GM12878 (cell line): Measurements from ENCODE around the gene PHAF1.

Source experiments
- CHD2 ChIP-seq: IDR thresholded peaks from 2 replicates; pipeline ENCODE4 v1.6.1; 2011; ENCODE audit warnings: low read depth, low read length, improper control_type of control experiment, borderline replicate concordance
- CTCF ChIP-seq, 3 experiments: IDR thresholded peaks in 2 of 3; conservative IDR thresholded peaks in 1 of 3; 2 replicates each; pipeline ENCODE4 v1.5.1; 2011; ENCODE audit warnings: low read depth in 3 of 3, low read length in 3 of 3, mild to moderate bottlenecking in 3 of 3, control low read depth in 2 of 3, moderate library complexity in 2 of 3, inconsistent platforms in 1 of 3, mixed read lengths in 1 of 3; ENCODE audit not compliant: control insufficient read depth in 2 of 3, insufficient read depth in 1 of 3; ENCODE audit errors: extremely low read depth in 1 of 3
- ELK1 ChIP-seq: IDR thresholded peaks from 2 replicates; pipeline ENCODE4 v1.6.1; 2012; ENCODE audit warnings: low read depth, low read length, improper control_type of control experiment
- FOS ChIP-seq: IDR thresholded peaks from 3 replicates; pipeline ENCODE4 v1.6.1; 2011; ENCODE audit warnings: borderline replicate concordance; ENCODE audit not compliant: insufficient read length; ENCODE audit errors: extremely low read depth
- HCFC1 ChIP-seq: fragments of 150-350 bp; IDR thresholded peaks from 2 replicates; pipeline ENCODE4 v1.6.1; 2014; ENCODE audit warnings: low read length
- POLR2A ChIP-seq: IDR thresholded peaks from 2 replicates; pipeline ENCODE4 v1.6.1; 2011; ENCODE audit warnings: low read depth, mild to moderate bottlenecking, low read length

GRCh38 chr16:67166598-67167168 lies 56.9 kb downstream of the PHAF1 start:
- no peak for TF ChIP-seq HCFC1
- TF ChIP-seq FOS = no peak
- TF ChIP-seq CHD2 = 0 out of 2 replicates have a peak, but pooled peaks have one; percentile 34
- TF ChIP-seq POLR2A = no peak
- no peak for TF ChIP-seq ELK1
- 0 out of 6 replicates have a peak, but pooled peaks of 1 of the 3 experiments have one; percentile 1 for TF ChIP-seq CTCF (IDR thresholded peaks at IDR 0.05 in 2 of 3, conservative IDR thresholded peaks at IDR 0.05 in 1 of 3; ENCODE audit: control insufficient read depth in 2 of 3, extremely low read depth in 1 of 3, insufficient read depth in 1 of 3, low read depth in 3 of 3, low read length in 3 of 3)
